ENCODE measurements around the gene PLCG1.

The PLCG1 gene

GRCh38 chr20:41181567-41181966 is 44.2 kb downstream of the PLCG1 start:
- peaks cover 22% of the 10 kb centered on the region for H3K36me3 ChIP-seq (replicated peaks; ENCODE audit: low read depth, low read length)
- no peaks in the 10 kb centered on the region for H3K79me2 ChIP-seq (ENCODE audit: low read length)
- H3K4me1 ChIP-seq (ENCODE audit: low read length): no peaks in the 10 kb centered on the region
- H3K9me3 ChIP-seq (ENCODE audit: insufficient read depth, low read length): no peaks in the 10 kb centered on the region
- no peak overlapping the region for H3K27ac ChIP-seq (ENCODE audit: low read length)
- H4K20me1 ChIP-seq (ENCODE audit: insufficient read depth, low read length): no peaks in the 10 kb centered on the region
- H3K4me3 ChIP-seq (ENCODE audit: low read length): no peak overlapping the region
- H2AFZ ChIP-seq (ENCODE audit: low read depth, low read length): no peak overlapping the region
- H3K4me2 ChIP-seq (ENCODE audit: low read length): no peak overlapping the region
- no peak for TF ChIP-seq CTCF (IDR thresholded peaks at IDR 0.05; ENCODE audit: low read depth, low read length)
- no peak for TF ChIP-seq EZH2phosphoT487 (IDR thresholded peaks at IDR 0.05; ENCODE audit: low read depth)
- H3K9ac ChIP-seq (ENCODE audit: low read length): no peak overlapping the region
- no peaks in the 10 kb centered on the region for H3K27me3 ChIP-seq (ENCODE audit: low read depth, low read length)

- no peak overlapping the region for H3K9ac ChIP-seq (ENCODE audit: low read length)
- H3K4me1 ChIP-seq (ENCODE audit: low read length): no peaks in the 10 kb centered on the region
- H3K9me3 ChIP-seq (ENCODE audit: insufficient read depth, low read length): no peaks in the 10 kb centered on the region
- no peaks in the 10 kb centered on the region for H3K27me3 ChIP-seq (ENCODE audit: low read depth, low read length)
- H3K27ac ChIP-seq (ENCODE audit: low read length): no peak overlapping the region
- peaks cover 12% of the 10 kb centered on the region for H3K36me3 ChIP-seq (replicated peaks; ENCODE audit: low read depth, low read length)
- no peak overlapping the region for H3K4me2 ChIP-seq (ENCODE audit: low read length)
- no peak for TF ChIP-seq CTCF (IDR thresholded peaks at IDR 0.05; ENCODE audit: low read depth, low read length)
- no peak for TF ChIP-seq EZH2phosphoT487 (IDR thresholded peaks at IDR 0.05; ENCODE audit: low read depth)
- no peak overlapping the region for H3K4me3 ChIP-seq (ENCODE audit: low read length)
- no peak overlapping the region for H2AFZ ChIP-seq (ENCODE audit: low read depth, low read length)
- H3K79me2 ChIP-seq (ENCODE audit: low read length): no peaks in the 10 kb centered on the region
- H4K20me1 ChIP-seq (ENCODE audit: insufficient read depth, low read length): no peaks in the 10 kb centered on the region
Measured at GRCh38 chr20:41182296-41183212, 45.2 kb downstream of the PLCG1 start.

GRCh38 chr20:41183391-41183790 is 46.0 kb downstream of the PLCG1 start:
- no peak overlapping the region for H3K4me3 ChIP-seq (ENCODE audit: low read length)
- no peaks in the 10 kb centered on the region for H3K27me3 ChIP-seq (ENCODE audit: low read depth, low read length)
- H3K4me2 ChIP-seq (ENCODE audit: low read length): no peak overlapping the region
- no peak overlapping the region for H2AFZ ChIP-seq (ENCODE audit: low read depth, low read length)
- peaks cover 9% of the 10 kb centered on the region for H3K36me3 ChIP-seq (replicated peaks; ENCODE audit: low read depth, low read length)
- TF ChIP-seq EZH2phosphoT487 (IDR thresholded peaks at IDR 0.05; ENCODE audit: low read depth) (no peak), CTCF (IDR thresholded peaks at IDR 0.05; ENCODE audit: low read depth, low read length) (no peak)
- H3K79me2 ChIP-seq (ENCODE audit: low read length): no peaks in the 10 kb centered on the region
- H3K4me1 ChIP-seq (ENCODE audit: low read length): no peaks in the 10 kb centered on the region
- no peaks in the 10 kb centered on the region for H3K9me3 ChIP-seq (ENCODE audit: insufficient read depth, low read length)
- no peak overlapping the region for H3K27ac ChIP-seq (ENCODE audit: low read length)
- H4K20me1 ChIP-seq (ENCODE audit: insufficient read depth, low read length): no peaks in the 10 kb centered on the region
- no peak overlapping the region for H3K9ac ChIP-seq (ENCODE audit: low read length)

DNA sequence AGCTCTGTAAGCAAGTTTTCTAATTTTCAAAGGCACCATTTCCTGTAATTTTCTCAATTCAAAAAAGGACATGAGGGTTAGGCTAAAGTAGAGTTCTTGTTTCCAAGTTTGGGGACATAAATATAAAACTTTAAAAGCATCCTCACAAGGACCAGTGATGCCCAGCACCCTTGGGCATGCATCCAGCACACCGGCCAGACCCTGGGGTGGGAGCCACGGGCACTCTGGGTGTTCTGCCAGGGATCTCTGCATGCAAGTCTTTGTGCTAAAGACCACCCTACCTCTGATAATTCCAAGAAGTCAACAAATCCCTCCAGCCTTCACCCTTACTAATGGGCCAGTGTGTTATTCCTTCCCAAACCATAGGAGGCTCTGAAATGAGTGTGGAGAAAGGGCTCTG is 46.5 kb downstream of the PLCG1 start:
- Histone ChIP-seq H3K9ac (ENCODE audit: low read length) (no peak overlapping the region), H4K20me1 (ENCODE audit: insufficient read depth, low read length) (no peaks in the 10 kb centered on the region), H3K4me2 (ENCODE audit: low read length) (no peak overlapping the region), H3K27me3 (ENCODE audit: low read depth, low read length) (no peaks in the 10 kb centered on the region), H3K9me3 (ENCODE audit: insufficient read depth, low read length) (no peaks in the 10 kb centered on the region), H3K4me1 (ENCODE audit: low read length) (no peaks in the 10 kb centered on the region), H3K36me3 (replicated peaks; ENCODE audit: low read depth, low read length) (peaks cover 5% of the 10 kb centered on the region), H3K79me2 (ENCODE audit: low read length) (no peaks in the 10 kb centered on the region), H3K4me3 (ENCODE audit: low read length) (no peak overlapping the region), H3K27ac (ENCODE audit: low read length) (no peak overlapping the region), H2AFZ (ENCODE audit: low read depth, low read length) (no peak overlapping the region)
- TF ChIP-seq EZH2phosphoT487 (IDR thresholded peaks at IDR 0.05; ENCODE audit: low read depth): no peak
- no peak for TF ChIP-seq CTCF (IDR thresholded peaks at IDR 0.05; ENCODE audit: low read depth, low read length)
